H1 (cell line): Measurements from ENCODE around the gene DHRS2. TPM values are rescaled to one million over a fixed set of nuclear protein-coding genes. Genes with fewer than 3 reads are reported as not detected.

Experiments
- CTCF ChIA-PET: fragments of 300-600 bp; sonication (Branson Sonifier 250); formaldehyde crosslinking; loops from one replicate; lab custom pipeline; 2021; ENCODE audit not compliant: partially characterized antibody; lab: Charles Lee
- POLR2A ChIA-PET: fragments of 300-600 bp; sonication (Branson Sonifier 250); formaldehyde crosslinking; loops from one replicate; lab custom pipeline; 2021; ENCODE audit warnings: inconsistent platforms; ENCODE audit not compliant: partially characterized antibody; lab: Charles Lee
- DNase-seq, 2 experiments: peaks; one replicate each; pipeline versions ENCODE4 v3.0.0 to v3.0.0-alpha.2; 2010 to 2022; ENCODE audit warnings: low spot score in 2 of 2, low read depth in 1 of 2, mixed read lengths in 1 of 2
- FAIRE-seq: peaks from 2 replicates; lab custom pipeline; 2011; peaks lifted over from hg19 to GRCh38; lab: Jason Lieb, UNC
- H2AFZ ChIP-seq: 2 replicates; pipeline ENCODE4 v1.8.1; 2012; ENCODE audit warnings: low read length, inconsistent platforms
- H2AK5ac ChIP-seq: 2 replicates; pipeline ENCODE4 v1.6.1; 2013; ENCODE audit warnings: low read depth, low read length
- H2BK120ac ChIP-seq: replicated peaks from 2 replicates; pipeline ENCODE3; 2013; ENCODE audit warnings: low read depth, low read length, inconsistent platforms
- H2BK12ac ChIP-seq: 2 replicates; pipeline ENCODE4 v1.6.1; 2013; ENCODE audit warnings: low read depth, low read length
- H2BK15ac ChIP-seq: 2 replicates; pipeline ENCODE4 v1.6.1; 2013; ENCODE audit warnings: low read length
- H2BK20ac ChIP-seq: 2 replicates; pipeline ENCODE4 v1.6.1; 2013; ENCODE audit warnings: low read length
- H2BK5ac ChIP-seq: 2 replicates; pipeline ENCODE4 v1.6.1; 2013; ENCODE audit warnings: low read depth, low read length
- H3K14ac ChIP-seq: 2 replicates; pipeline ENCODE4 v1.6.1; 2013; ENCODE audit warnings: inconsistent platforms; ENCODE audit not compliant: insufficient read length
- H3K18ac ChIP-seq: 2 replicates; pipeline ENCODE4 v1.6.1; 2013; ENCODE audit warnings: low read length; ENCODE audit errors: extremely low read depth
- H3K23ac ChIP-seq: 2 replicates; pipeline ENCODE4 v1.6.1; 2013; ENCODE audit warnings: inconsistent platforms; ENCODE audit not compliant: insufficient read length
- H3K23me2 ChIP-seq: 2 replicates; pipeline ENCODE4 v1.6.1; 2013; ENCODE audit warnings: low read depth, low read length
- H3K27ac ChIP-seq: 2 replicates; pipeline ENCODE4 v1.6.1; 2011; ENCODE audit warnings: low read depth, low read length, inconsistent platforms
- H3K27me3 ChIP-seq, 4 experiments: replicated peaks in 1 of 4; 1 replicate in 1 of 4; 2 replicates in 3 of 4; pipeline versions ENCODE4 v1.6.1 to v1.8.1; 2011 to 2013; ENCODE audit warnings: low read length in 3 of 4, mild to moderate bottlenecking in 3 of 4, inconsistent platforms in 2 of 4, mixed read lengths in 2 of 4, moderate library complexity in 1 of 4; ENCODE audit not compliant: control insufficient read depth in 3 of 4, insufficient read depth in 3 of 4; ENCODE audit errors: extremely low read depth in 1 of 4
- H3K36me3 ChIP-seq, 4 experiments: 2 replicates each; pipeline versions ENCODE4 v1.6.1 to v1.8.1; 2011 to 2013; ENCODE audit warnings: mild to moderate bottlenecking in 4 of 4, low read length in 3 of 4, moderate library complexity in 2 of 4, control low read depth in 1 of 4, inconsistent platforms in 1 of 4; ENCODE audit not compliant: insufficient read depth in 4 of 4, control insufficient read depth in 2 of 4
- H3K4ac ChIP-seq: replicated peaks from 2 replicates; pipeline ENCODE3; 2013; ENCODE audit warnings: low read length, low read depth, mixed read lengths, inconsistent platforms; ENCODE audit not compliant: insufficient read length
- H3K4me1 ChIP-seq, 4 experiments: replicated peaks in 1 of 4; 1 replicate in 1 of 4; 2 replicates in 3 of 4; pipeline versions ENCODE4 v1.6.1 to v1.8.1; 2011 to 2013; ENCODE audit warnings: low read length in 3 of 4, inconsistent platforms in 2 of 4, mixed read lengths in 1 of 4; ENCODE audit not compliant: insufficient read depth in 4 of 4, control insufficient read depth in 3 of 4
- H3K4me2 ChIP-seq, 2 experiments: 2 replicates each; pipeline versions ENCODE4 v1.6.1 to v1.8.1; 2011 to 2013; ENCODE audit warnings: low read depth in 2 of 2, low read length in 2 of 2, control low read depth in 1 of 2, inconsistent platforms in 1 of 2, mild to moderate bottlenecking in 1 of 2; ENCODE audit not compliant: insufficient read depth in 1 of 2
- H3K4me3 ChIP-seq, 4 experiments: fragments of 200-600, 300-600 bp in 1 of 4; sonication (generic), shearing (Covaris generic), sonication (Bioruptor Twin) in 1 of 4; 2 replicates each; pipeline versions ENCODE4 v1.5.1 to v1.8.1; 2011 to 2016; ENCODE audit warnings: low read length in 4 of 4, low read depth in 3 of 4, control low read depth in 2 of 4, inconsistent platforms in 2 of 4, mild to moderate bottlenecking in 2 of 4, mixed read lengths in 1 of 4, moderate library complexity in 1 of 4; ENCODE audit not compliant: insufficient read depth in 2 of 4; ENCODE audit errors: extremely low read depth in 1 of 4
- H3K56ac ChIP-seq: replicated peaks from 2 replicates; pipeline ENCODE3; 2013; ENCODE audit warnings: low read depth, mild to moderate bottlenecking, mixed read lengths, low read length, inconsistent platforms; ENCODE audit not compliant: insufficient read length
- H3K79me1 ChIP-seq: 2 replicates; pipeline ENCODE4 v1.6.1; 2013; ENCODE audit warnings: low read depth, low read length, control low read depth
- H3K79me2 ChIP-seq, 2 experiments: 2 replicates each; pipeline versions ENCODE4 v1.6.1 to v1.8.1; 2012 to 2013; ENCODE audit warnings: low read length in 2 of 2, mild to moderate bottlenecking in 2 of 2, inconsistent platforms in 1 of 2; ENCODE audit not compliant: insufficient read depth in 2 of 2, control insufficient read depth in 1 of 2
- H3K9ac ChIP-seq, 4 experiments: replicated peaks in 1 of 4; 1 replicate in 1 of 4; 2 replicates in 3 of 4; pipeline versions ENCODE4 v1.6.1 to v1.8.1; 2011 to 2013; ENCODE audit warnings: low read depth in 3 of 4, low read length in 3 of 4, control low read depth in 2 of 4, mild to moderate bottlenecking in 2 of 4, moderate library complexity in 2 of 4, inconsistent platforms in 1 of 4; ENCODE audit errors: extremely low read depth in 1 of 4
- H3K9me3 ChIP-seq, 2 experiments: 2 replicates each; pipeline versions ENCODE4 v1.6.1 to v1.8.1; 2012 to 2013; ENCODE audit warnings: mild to moderate bottlenecking in 2 of 2, moderate library complexity in 2 of 2, control low read depth in 1 of 2, inconsistent platforms in 1 of 2, low read depth in 1 of 2, low read length in 1 of 2, mixed read lengths in 1 of 2; ENCODE audit not compliant: insufficient read depth in 2 of 2
- H4K20me1 ChIP-seq, 2 experiments: replicated peaks in 1 of 2; 2 replicates each; pipeline versions ENCODE3 to v1.8.1; 2011 to 2013; ENCODE audit warnings: inconsistent platforms in 2 of 2, low read length in 2 of 2, mild to moderate bottlenecking in 1 of 2; ENCODE audit not compliant: insufficient read depth in 2 of 2, control insufficient read depth in 1 of 2
- H4K5ac ChIP-seq: 2 replicates; pipeline ENCODE4 v1.6.1; 2013; ENCODE audit warnings: low read length, low read depth, mixed read lengths, inconsistent platforms; ENCODE audit not compliant: insufficient read length
- H4K8ac ChIP-seq: 2 replicates; pipeline ENCODE4 v1.8.0; 2013; ENCODE audit warnings: mild to moderate bottlenecking, moderate library complexity, low read length, inconsistent platforms; ENCODE audit not compliant: insufficient read depth; ENCODE audit errors: extremely low read depth
- H4K91ac ChIP-seq: replicated peaks from 2 replicates; pipeline ENCODE3; 2013; ENCODE audit warnings: low read length, mixed read lengths, inconsistent platforms; ENCODE audit not compliant: insufficient read length
- CHD1 ChIP-seq: IDR thresholded peaks from 2 replicates; pipeline ENCODE4 v1.6.1; 2012; ENCODE audit warnings: low read depth, low read length, improper control_type of control experiment
- CREB1 ChIP-seq: IDR thresholded peaks from 2 replicates; pipeline ENCODE4 v1.6.1; 2012; ENCODE audit warnings: inconsistent platforms
- HDAC6 ChIP-seq: IDR thresholded peaks from one replicate; pipeline ENCODE4 v1.7.1; 2012; ENCODE audit warnings: low read depth, mild to moderate bottlenecking, inconsistent platforms, low read length, moderate library complexity
- KDM1A ChIP-seq: fragments of 200-600, 300-600 bp; sonication (generic); IDR thresholded peaks from 2 replicates; pipeline ENCODE4 v1.7.1; 2016; ENCODE audit warnings: mild to moderate bottlenecking, low read length, borderline replicate concordance
- POLR2A ChIP-seq, 2 experiments: IDR thresholded peaks; 1 replicate in 1 of 2; 2 replicates in 1 of 2; pipeline ENCODE4 v1.6.1; 2011; ENCODE audit warnings: low read depth in 2 of 2, low read length in 2 of 2, mild to moderate bottlenecking in 2 of 2; ENCODE audit errors: control extremely low read depth in 1 of 2
- POU5F1 ChIP-seq: IDR thresholded peaks from 2 replicates; pipeline ENCODE4 v1.6.1; 2011; ENCODE audit warnings: low read depth, mild to moderate bottlenecking, low read length, moderate library complexity
- SIX5 ChIP-seq: IDR thresholded peaks from 2 replicates; pipeline ENCODE4 v1.6.1; 2011; ENCODE audit warnings: mild to moderate bottlenecking, low read depth, low read length
- TCF12 ChIP-seq: IDR thresholded peaks from 2 replicates; pipeline ENCODE4 v1.6.1; 2011; ENCODE audit warnings: low read depth, mild to moderate bottlenecking, low read length
- WGBS, 2 experiments: shearing (Covaris generic) in 1 of 2; methylation state at CpG; one replicate each; pipeline versions ENCODE4 v1.1.6 to v1.1.7; 2013 to 2015; ENCODE audit warnings: low lambda C conversion rate in 2 of 2, mixed read lengths in 2 of 2, inconsistent platforms in 1 of 2, low coverage in 1 of 2, missing lambda C conversion rate in 1 of 2; ENCODE audit not compliant: insufficient replicate concordance in 2 of 2, insufficient coverage in 1 of 2, insufficient read length in 1 of 2; ENCODE audit errors: extremely low coverage in 1 of 2, missing lambda C conversion rate in 1 of 2; 5-methylcytosine and 5-hydroxymethylcytosine counted together
- polyA plus RNA-seq, 7 experiments: library from polyadenylated mRNA; depleted of rRNA in 3 of 7; stranded (reverse) in 5 of 7; unstranded in 2 of 7; fragments of >200 nt in 5 of 7; fragments of 200-250 nt in 2 of 7; gene quantifications; 1 replicate in 5 of 7; 2 replicates in 1 of 7; 4 replicates in 1 of 7; pipeline versions ENCODE4 v1.2.1 to v1.2.3, GENCODE V29; 2011 to 2013; ENCODE audit warnings: missing spikeins in 2 of 7, mixed read lengths in 2 of 7
- total RNA-seq: library from RNA; stranded (reverse); fragmentation: NEBNext Ultra II Directional; extraction: Animal tissue kit (Norgen Biotek cat#: 25700); gene quantifications from 2 replicates; pipeline ENCODE4 v1.2.1, GENCODE V29; 2021
- TF ChIP-seq, protein P1 (sequence below): IDR thresholded peaks from 2 replicates; pipeline ENCODE4 v1.6.1; 2011; ENCODE audit warnings: low read length, improper control_type of control experiment
- TF ChIP-seq, protein P2 (sequence below): IDR thresholded peaks from 2 replicates; pipeline ENCODE4 v1.6.1; 2012; ENCODE audit warnings: low read length, inconsistent platforms

The DHRS2 gene
- total and polyA plus RNA-seq, 2 of the 8 experiments (the other 6 are each of a cell fraction or from before 2014, with no cell fraction given): 1.1 to 3.5 TPM

GRCh38 chr14:23621932-23622730 lies 14.0 kb upstream of the DHRS2 start:
- no peaks in the 10 kb centered on the region for H3K27me3 ChIP-seq
- H3K36me3 ChIP-seq: no peaks in the 10 kb centered on the region
- no peak overlapping the region for H2AK5ac ChIP-seq
- no peak overlapping the region for H2BK12ac ChIP-seq
- 83% methylated on average over 4 of the region's 4 CpGs; no CpG with 5 or more reads in 1 of the 2 experiments for WGBS, 2 experiments
- H3K4ac ChIP-seq: no peak overlapping the region
- no peak overlapping the region for H3K4me2 ChIP-seq
- no peaks in the 10 kb centered on the region for H3K79me2 ChIP-seq
- H2BK120ac ChIP-seq: no peak overlapping the region
- no peak overlapping the region for H3K23ac ChIP-seq
- H2AFZ ChIP-seq: no peak overlapping the region
- POLR2A ChIA-PET: no interaction called here
- H3K4me1 ChIP-seq: no peaks in the 10 kb centered on the region
- H3K27ac ChIP-seq: no peak overlapping the region
- no peak overlapping the region for H2BK20ac ChIP-seq
- DNase-seq (no peak), FAIRE-seq (no peak)
- no peak overlapping the region for H3K4me3 ChIP-seq
- H4K20me1 ChIP-seq: no peaks in the 10 kb centered on the region
- H3K56ac ChIP-seq: no peak overlapping the region
- H4K8ac ChIP-seq: no peak overlapping the region
- no peak overlapping the region for H3K9ac ChIP-seq
- H3K79me1 ChIP-seq: no peaks in the 10 kb centered on the region
- H3K18ac ChIP-seq: no peak overlapping the region
- no peak overlapping the region for H2BK15ac ChIP-seq
- H2BK5ac ChIP-seq: no peak overlapping the region
- peaks cover 36 to 38% of the 10 kb centered on the region in 2 experiments for H3K9me3 ChIP-seq
- H3K23me2 ChIP-seq: no peaks in the 10 kb centered on the region
- no peak overlapping the region for H3K14ac ChIP-seq
- CTCF ChIA-PET: interaction anchor here (0.7 to 6.5 kb wide), 3 partner anchors 10 to 290 kb away, joined by 3 to 36 read pairs (median 3); no protein-coding TSS in a partner anchor
- H4K5ac ChIP-seq: no peak overlapping the region
- H4K91ac ChIP-seq: no peak overlapping the region
- TF ChIP-seq KDM1A: no peak
- TF ChIP-seq, protein P1, sequence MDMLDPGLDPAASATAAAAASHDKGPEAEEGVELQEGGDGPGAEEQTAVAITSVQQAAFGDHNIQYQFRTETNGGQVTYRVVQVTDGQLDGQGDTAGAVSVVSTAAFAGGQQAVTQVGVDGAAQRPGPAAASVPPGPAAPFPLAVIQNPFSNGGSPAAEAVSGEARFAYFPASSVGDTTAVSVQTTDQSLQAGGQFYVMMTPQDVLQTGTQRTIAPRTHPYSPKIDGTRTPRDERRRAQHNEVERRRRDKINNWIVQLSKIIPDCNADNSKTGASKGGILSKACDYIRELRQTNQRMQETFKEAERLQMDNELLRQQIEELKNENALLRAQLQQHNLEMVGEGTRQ: no peak
- TF ChIP-seq SIX5: no peak
- TF ChIP-seq TCF12: no peak
- TF ChIP-seq, protein P2, sequence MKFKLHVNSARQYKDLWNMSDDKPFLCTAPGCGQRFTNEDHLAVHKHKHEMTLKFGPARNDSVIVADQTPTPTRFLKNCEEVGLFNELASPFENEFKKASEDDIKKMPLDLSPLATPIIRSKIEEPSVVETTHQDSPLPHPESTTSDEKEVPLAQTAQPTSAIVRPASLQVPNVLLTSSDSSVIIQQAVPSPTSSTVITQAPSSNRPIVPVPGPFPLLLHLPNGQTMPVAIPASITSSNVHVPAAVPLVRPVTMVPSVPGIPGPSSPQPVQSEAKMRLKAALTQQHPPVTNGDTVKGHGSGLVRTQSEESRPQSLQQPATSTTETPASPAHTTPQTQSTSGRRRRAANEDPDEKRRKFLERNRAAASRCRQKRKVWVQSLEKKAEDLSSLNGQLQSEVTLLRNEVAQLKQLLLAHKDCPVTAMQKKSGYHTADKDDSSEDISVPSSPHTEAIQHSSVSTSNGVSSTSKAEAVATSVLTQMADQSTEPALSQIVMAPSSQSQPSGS: no peak
- no peak for TF ChIP-seq CREB1
- no peak for TF ChIP-seq HDAC6
- TF ChIP-seq POU5F1: no peak
- no peak for TF ChIP-seq CHD1
- no peak for TF ChIP-seq POLR2A (IDR thresholded peaks at IDR 0.05; ENCODE audit: control extremely low read depth in 1 of 2, low read depth in 2 of 2, low read length in 2 of 2)
